K562 (cell line): Measurements from ENCODE around the gene TARS2. TPM values are rescaled to one million over a fixed set of nuclear protein-coding genes. Genes with fewer than 3 reads are reported as not detected.

Experiments
- ATAC-seq: fragments of 200-7000 bp; cut with Tn5 transposase; 3 replicates; pipeline ENCODE4 v1.9.1; 2020; ENCODE audit warnings: moderate library complexity
- BruUV-seq: library from RNA; stranded (reverse); fragments of 400-500 nt; replicated peaks from 2 replicates; lab custom pipeline; 2021; lab: Mats Ljungman, UMichigan
- CTCF ChIA-PET: fragments of 300-600 bp; formaldehyde crosslinking; extraction: SDS; loops from one replicate; lab custom pipeline; 2021; ENCODE audit warnings: low intra/inter-chr PET ratio; lab: Yijun Ruan, JAX
- POLR2A ChIA-PET: fragments of 300-600, 350-650 bp; sonication (Branson Sonifier 250); formaldehyde crosslinking; extraction: SDS; loops from one replicate; lab custom pipeline; 2021; ENCODE audit warnings: antibody characterized with exemption, inconsistent platforms; lab: Yijun Ruan, JAX
- DNase-seq, 4 experiments: peaks; one replicate each; pipeline versions ENCODE4 v3.0.0 to v3.0.0-alpha.2; 2011 to 2018; ENCODE audit warnings: low spot score in 3 of 4, mixed read lengths in 3 of 4; ENCODE audit errors: extremely low read depth in 1 of 4
- FAIRE-seq: peaks from 2 replicates; lab custom pipeline; 2011; peaks lifted over from hg19 to GRCh38; lab: Jason Lieb, UNC
- H2AFZ ChIP-seq: 2 replicates; pipeline ENCODE4 v1.6.0; 2011; ENCODE audit warnings: low read depth, low read length, control low read depth, inconsistent platforms
- H3K27ac ChIP-seq: fragments of 200-600 bp; 3 replicates; pipeline ENCODE4 v1.8.0; 2011; ENCODE audit warnings: low read depth, mild to moderate bottlenecking, control low read depth, inconsistent platforms, low read length, moderate library complexity, mixed read lengths; ENCODE audit errors: extremely low read depth
- H3K27me3 ChIP-seq, 2 experiments: fragments of 300-600 bp in 1 of 2; 2 replicates in 1 of 2; 3 replicates in 1 of 2; pipeline versions ENCODE4 v1.6.0 to v1.8.0; 2011; ENCODE audit warnings: inconsistent platforms in 2 of 2, low read length in 2 of 2, mild to moderate bottlenecking in 1 of 2, mixed read lengths in 1 of 2, moderate library complexity in 1 of 2; ENCODE audit not compliant: control insufficient read depth in 2 of 2, insufficient read depth in 2 of 2
- H3K36me3 ChIP-seq: fragments of 300-600 bp; 3 replicates; pipeline ENCODE4 v1.8.0; 2011; ENCODE audit warnings: mild to moderate bottlenecking, low read length, inconsistent platforms; ENCODE audit not compliant: control insufficient read depth, insufficient read depth
- H3K4me1 ChIP-seq, 2 experiments: fragments of 200-600 bp in 1 of 2; replicated peaks in 1 of 2; 2 replicates in 1 of 2; 3 replicates in 1 of 2; pipeline versions ENCODE4 v1.5.1 to v1.8.0; 2011; ENCODE audit warnings: inconsistent platforms in 2 of 2, low read length in 2 of 2, mild to moderate bottlenecking in 1 of 2, mixed read lengths in 1 of 2, moderate library complexity in 1 of 2; ENCODE audit not compliant: control insufficient read depth in 2 of 2, insufficient read depth in 2 of 2
- H3K4me2 ChIP-seq: 2 replicates; pipeline ENCODE4 v1.6.1; 2011; ENCODE audit warnings: low read length, control low read depth, inconsistent platforms, mixed read lengths; ENCODE audit not compliant: insufficient read depth
- H3K4me3 ChIP-seq: fragments of 200-600 bp; sonication (generic), shearing (Covaris generic); 2 replicates; pipeline ENCODE4 v1.5.1; 2016; ENCODE audit warnings: control low read depth, inconsistent platforms
- H3K79me2 ChIP-seq: fragments of 200-600 bp; 3 replicates; pipeline ENCODE4 v1.8.0; 2011; ENCODE audit warnings: low read length, inconsistent platforms; ENCODE audit not compliant: control insufficient read depth, insufficient read depth
- H3K9ac ChIP-seq, 2 experiments: 2 replicates each; pipeline versions ENCODE4 v1.6.0 to v1.6.1; 2011; ENCODE audit warnings: low read depth in 2 of 2, low read length in 2 of 2, control low read depth in 1 of 2, inconsistent platforms in 1 of 2, mild to moderate bottlenecking in 1 of 2, mixed read lengths in 1 of 2; ENCODE audit not compliant: insufficient read depth in 1 of 2
- H3K9me1 ChIP-seq: one replicate; pipeline ENCODE4 v1.6.0; 2011; ENCODE audit warnings: inconsistent platforms, mild to moderate bottlenecking, low read length, moderate library complexity; ENCODE audit not compliant: control insufficient read depth, insufficient read depth
- H3K9me3 ChIP-seq: replicated peaks from 2 replicates; pipeline ENCODE4 v1.5.1; 2011; ENCODE audit warnings: low read depth, low read length, inconsistent platforms; ENCODE audit not compliant: control insufficient read depth, insufficient read depth
- H4K20me1 ChIP-seq: replicated peaks from 2 replicates; pipeline ENCODE4 v1.6.1; 2011; ENCODE audit warnings: low read length, inconsistent platforms, mixed read lengths; ENCODE audit not compliant: control insufficient read depth, insufficient read depth
- ATF7 ChIP-seq: fragments of 450-650 bp; IDR thresholded peaks from 2 replicates; pipeline ENCODE4 v1.7.1; 2014; ENCODE audit warnings: mild to moderate bottlenecking, moderate library complexity
- BHLHE40 ChIP-seq: IDR thresholded peaks from 2 replicates; pipeline ENCODE4 v1.6.1; 2011; ENCODE audit warnings: low read length, improper control_type of control experiment
- ESRRA ChIP-seq: fragments of 450-650 bp; IDR thresholded peaks from 2 replicates; pipeline ENCODE4 v1.6.1; 2014; ENCODE audit warnings: low read depth, mild to moderate bottlenecking, moderate library complexity, borderline replicate concordance
- FOXA1 ChIP-seq: fragments of 450-650 bp; IDR thresholded peaks from 2 replicates; pipeline ENCODE4 v1.6.1; 2016; ENCODE audit warnings: mild to moderate bottlenecking, borderline replicate concordance
- FOXA3 ChIP-seq, 2 experiments: fragments of 450-650 bp in 1 of 2; sonication (generic) in 1 of 2; formaldehyde crosslinking; IDR thresholded peaks in 1 of 2; conservative IDR thresholded peaks in 1 of 2; 2 replicates each; pipeline versions ENCODE4 v1.4.0 to v1.8.0; 2020 to 2022; ENCODE audit warnings: mild to moderate bottlenecking in 2 of 2, missing genetic modification reagents in 1 of 2
- FOXK2 ChIP-seq, 2 experiments: fragments of 450-650 bp; IDR thresholded peaks in 1 of 2; conservative IDR thresholded peaks in 1 of 2; 2 replicates each; pipeline ENCODE4 v1.6.1; 2016; ENCODE audit warnings: low read depth in 2 of 2, mild to moderate bottlenecking in 1 of 2
- MEIS2 ChIP-seq: fragments of 450-650 bp; IDR thresholded peaks from 2 replicates; pipeline ENCODE4 v1.6.1; 2014; ENCODE audit warnings: mild to moderate bottlenecking; ENCODE audit not compliant: partially characterized antibody
- NBN ChIP-seq: fragments of 450-650 bp; IDR thresholded peaks from 2 replicates; pipeline ENCODE4 v1.6.1; 2016; ENCODE audit warnings: low read depth, mild to moderate bottlenecking
- NR2C2 ChIP-seq, 2 experiments: fragments of 200-800 bp in 1 of 2; sonication (Bioruptor generic) in 1 of 2; sonication (generic) in 1 of 2; formaldehyde crosslinking in 1 of 2; IDR thresholded peaks; 2 replicates each; pipeline versions ENCODE4 v1.6.1 to v1.8.0; 2016 to 2022; ENCODE audit warnings: mild to moderate bottlenecking in 1 of 2, missing compliant biosample characterization in 1 of 2, missing genetic modification characterization in 1 of 2, missing genetic modification reagents in 1 of 2
- POLR2AphosphoS2 ChIP-seq: IDR thresholded peaks from 2 replicates; pipeline ENCODE4 v1.6.1; 2012; ENCODE audit warnings: low read length, improper control_type of control experiment
- POLR3A ChIP-seq: IDR thresholded peaks from 2 replicates; pipeline ENCODE4 v1.6.1; 2011; ENCODE audit warnings: borderline replicate concordance, mild to moderate bottlenecking, moderate library complexity; ENCODE audit not compliant: insufficient read length, insufficient read depth; ENCODE audit errors: extremely low read depth
- SOX6 ChIP-seq: fragments of 450-650 bp; IDR thresholded peaks from 2 replicates; pipeline ENCODE4 v1.6.1; 2014; ENCODE audit warnings: mild to moderate bottlenecking
- ZNF184 ChIP-seq: sonication (generic); formaldehyde crosslinking; IDR thresholded peaks from 2 replicates; pipeline ENCODE4 v1.5.0; 2020; ENCODE audit warnings: missing genetic modification reagents
- WGBS: fragments of 100-300 bp; shearing (Covaris generic); methylation state at CpG from one replicate; pipeline ENCODE4 v1.1.6; 2016; ENCODE audit warnings: low coverage, mixed read lengths; ENCODE audit not compliant: insufficient coverage; ENCODE audit errors: missing lambda C conversion rate; 5-methylcytosine and 5-hydroxymethylcytosine counted together
- in situ Hi-C: fragments of 300-500 bp; cut with MboI; formaldehyde crosslinking; loops from 4 replicates; pipeline ENCODE4 v1.15.0; 2018; ENCODE audit warnings: inconsistent platforms, mixed read lengths
- intact Hi-C: fragments of 100-400 bp; cut with micrococcal nuclease; formaldehyde crosslinking; loops from 2 replicates; pipeline ENCODE4 v1.14.2; 2022
- polyA plus RNA-seq, 8 experiments: library from polyadenylated mRNA; depleted of rRNA in 4 of 8; stranded (reverse) in 5 of 8; unstranded in 3 of 8; fragments of >200 nt; fragmentation: Nextera tagmentation in 2 of 8; fragmentation: Illumina TruSeq in 1 of 8; extraction: Ambion mirVana in 2 of 8; extraction: Trizol in 1 of 8; gene quantifications; 2 replicates each; pipeline versions ENCODE4 v1.2.1 to v1.2.3, GENCODE V29; 2011 to 2014; ENCODE audit warnings: inconsistent platforms in 1 of 8, missing spikeins in 1 of 8
- total RNA-seq, 7 experiments: library from RNA; depleted of rRNA in 6 of 7; stranded (reverse); fragments of >200 nt in 6 of 7; fragmentation: Illumina TruSeq in 2 of 7; extraction: Trizol in 2 of 7; gene quantifications; 2 replicates each; pipeline versions ENCODE4 v1.2.1 to v1.2.3, GENCODE V29; 2011 to 2021; ENCODE audit warnings: low replicate concordance in 1 of 7
- TF ChIP-seq, protein P1 (sequence below), 2 experiments: IDR thresholded peaks; 2 replicates each; pipeline ENCODE4 v1.6.1; 2012; ENCODE audit warnings: improper control_type of control experiment in 2 of 2, low read depth in 2 of 2, low read length in 2 of 2, borderline replicate concordance in 1 of 2
- TF ChIP-seq, protein P2 (sequence below): IDR thresholded peaks from 2 replicates; pipeline ENCODE4 v1.6.1; 2016; ENCODE audit warnings: missing genetic modification characterization, missing compliant biosample characterization
- TF ChIP-seq, protein P3 (sequence below): fragments of 450-650 bp; IDR thresholded peaks from 2 replicates; pipeline ENCODE4 v1.6.1; 2016

TARS2 gene
- total and polyA plus RNA-seq, 9 of the 15 experiments (the other 6 are each of a cell fraction or from before 2014, with no cell fraction given) = 17.0 to 64.2 (median 39.4) TPM

DNA sequence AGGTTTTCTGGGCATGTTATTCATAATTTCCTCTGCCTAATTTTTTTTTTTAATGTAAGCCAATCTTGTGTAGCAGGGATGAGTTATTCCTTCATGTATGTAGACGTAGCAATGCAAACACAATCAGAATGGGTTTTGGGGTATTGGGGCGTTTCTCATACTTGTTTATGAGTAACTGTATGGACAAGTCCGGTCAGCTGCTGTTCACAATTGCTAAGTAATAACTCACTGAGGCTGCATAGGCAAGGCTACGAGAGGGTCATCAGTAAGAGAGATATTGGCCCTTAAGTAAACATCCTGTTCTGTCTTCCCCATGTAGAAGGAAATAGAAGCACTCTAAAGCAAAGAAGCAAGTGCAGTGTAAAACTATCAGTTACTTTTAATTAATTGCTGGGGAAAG lies 9.5 kb upstream of the TARS2 start:
- in situ Hi-C loops = no loop called here
- H3K4me2 ChIP-seq = no peak overlapping the region
- H4K20me1 ChIP-seq = no peaks in the 10 kb centered on the region
- BruUV-seq = no TSS peak
- no peaks in the 10 kb centered on the region for H3K9me3 ChIP-seq
- H3K36me3 ChIP-seq = peaks cover 10% of the 10 kb centered on the region; the same call in 1 of the 3 replicates
- no peaks in the 10 kb centered on the region for H3K79me2 ChIP-seq
- intact Hi-C loops = no loop called here
- FAIRE-seq (peak; percentile 62), ATAC-seq (peak; percentile 81), DNase-seq (peak in 2 of 4 experiments; percentile 42 to 44)
- ChIA-PET POLR2A (interaction anchor here (0.6 to 0.7 kb wide), 4 partner anchors 86 to 1119 kb away, joined by 3 to 6 read pairs (median 4); no protein-coding TSS in a partner anchor), CTCF (no interaction called here)
- H3K27me3 ChIP-seq = no peaks in the 10 kb centered on the region
- no peak overlapping the region for H2AFZ ChIP-seq
- no peaks in the 10 kb centered on the region for H3K9me1 ChIP-seq
- H3K9ac ChIP-seq = no peak overlapping the region
- H3K4me3 ChIP-seq = no peak overlapping the region
- 7% methylated on average over 4 of the region's 4 CpGs for WGBS
- H3K27ac ChIP-seq = 0 out of 3 replicates have a peak overlapping the region, but pooled peaks have one; percentile 5
- peaks cover 4 to 24% of the 10 kb centered on the region in 2 experiments for H3K4me1 ChIP-seq
- peak in 1 of 2 experiments; percentile 36; a peak in 1 of 4 replicates for TF ChIP-seq FOXK2 (conservative IDR thresholded peaks at IDR 0.05 in 1 of 2, IDR thresholded peaks at IDR 0.05 in 1 of 2; ENCODE audit: low read depth in 2 of 2)
- no peak for TF ChIP-seq ESRRA
- TF ChIP-seq, protein P1, sequence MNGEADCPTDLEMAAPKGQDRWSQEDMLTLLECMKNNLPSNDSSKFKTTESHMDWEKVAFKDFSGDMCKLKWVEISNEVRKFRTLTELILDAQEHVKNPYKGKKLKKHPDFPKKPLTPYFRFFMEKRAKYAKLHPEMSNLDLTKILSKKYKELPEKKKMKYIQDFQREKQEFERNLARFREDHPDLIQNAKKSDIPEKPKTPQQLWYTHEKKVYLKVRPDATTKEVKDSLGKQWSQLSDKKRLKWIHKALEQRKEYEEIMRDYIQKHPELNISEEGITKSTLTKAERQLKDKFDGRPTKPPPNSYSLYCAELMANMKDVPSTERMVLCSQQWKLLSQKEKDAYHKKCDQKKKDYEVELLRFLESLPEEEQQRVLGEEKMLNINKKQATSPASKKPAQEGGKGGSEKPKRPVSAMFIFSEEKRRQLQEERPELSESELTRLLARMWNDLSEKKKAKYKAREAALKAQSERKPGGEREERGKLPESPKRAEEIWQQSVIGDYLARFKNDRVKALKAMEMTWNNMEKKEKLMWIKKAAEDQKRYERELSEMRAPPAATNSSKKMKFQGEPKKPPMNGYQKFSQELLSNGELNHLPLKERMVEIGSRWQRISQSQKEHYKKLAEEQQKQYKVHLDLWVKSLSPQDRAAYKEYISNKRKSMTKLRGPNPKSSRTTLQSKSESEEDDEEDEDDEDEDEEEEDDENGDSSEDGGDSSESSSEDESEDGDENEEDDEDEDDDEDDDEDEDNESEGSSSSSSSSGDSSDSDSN (IDR thresholded peaks at IDR 0.05; ENCODE audit: borderline replicate concordance in 1 of 2, low read depth in 2 of 2, low read length in 2 of 2) = no peak
- TF ChIP-seq SOX6 = 0 out of 2 replicates have a peak, but pooled peaks have one; percentile 13
- TF ChIP-seq ZNF184 = no peak
- TF ChIP-seq, protein P2, sequence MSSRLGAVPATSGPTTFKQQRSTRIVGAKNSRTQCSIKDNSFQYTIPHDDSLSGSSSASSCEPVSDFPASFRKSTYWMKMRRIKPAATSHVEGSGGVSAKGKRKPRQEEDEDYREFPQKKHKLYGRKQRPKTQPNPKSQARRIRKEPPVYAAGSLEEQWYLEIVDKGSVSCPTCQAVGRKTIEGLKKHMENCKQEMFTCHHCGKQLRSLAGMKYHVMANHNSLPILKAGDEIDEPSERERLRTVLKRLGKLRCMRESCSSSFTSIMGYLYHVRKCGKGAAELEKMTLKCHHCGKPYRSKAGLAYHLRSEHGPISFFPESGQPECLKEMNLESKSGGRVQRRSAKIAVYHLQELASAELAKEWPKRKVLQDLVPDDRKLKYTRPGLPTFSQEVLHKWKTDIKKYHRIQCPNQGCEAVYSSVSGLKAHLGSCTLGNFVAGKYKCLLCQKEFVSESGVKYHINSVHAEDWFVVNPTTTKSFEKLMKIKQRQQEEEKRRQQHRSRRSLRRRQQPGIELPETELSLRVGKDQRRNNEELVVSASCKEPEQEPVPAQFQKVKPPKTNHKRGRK = no peak
- TF ChIP-seq POLR2AphosphoS2 = peak; percentile 61; the same call in 1 of the 2 replicates
- TF ChIP-seq FOXA3 (CRISPR knock-in tag; conservative IDR thresholded peaks at IDR 0.05 in 1 of 2, IDR thresholded peaks at IDR 0.05 in 1 of 2) = peak; percentile 98 to 99
- TF ChIP-seq, protein P3, sequence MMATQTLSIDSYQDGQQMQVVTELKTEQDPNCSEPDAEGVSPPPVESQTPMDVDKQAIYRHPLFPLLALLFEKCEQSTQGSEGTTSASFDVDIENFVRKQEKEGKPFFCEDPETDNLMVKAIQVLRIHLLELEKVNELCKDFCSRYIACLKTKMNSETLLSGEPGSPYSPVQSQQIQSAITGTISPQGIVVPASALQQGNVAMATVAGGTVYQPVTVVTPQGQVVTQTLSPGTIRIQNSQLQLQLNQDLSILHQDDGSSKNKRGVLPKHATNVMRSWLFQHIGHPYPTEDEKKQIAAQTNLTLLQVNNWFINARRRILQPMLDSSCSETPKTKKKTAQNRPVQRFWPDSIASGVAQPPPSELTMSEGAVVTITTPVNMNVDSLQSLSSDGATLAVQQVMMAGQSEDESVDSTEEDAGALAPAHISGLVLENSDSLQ = 0 out of 2 replicates have a peak, but pooled peaks have one; percentile 18
- TF ChIP-seq ATF7 = 0 out of 2 replicates have a peak, but pooled peaks have one; percentile 17
- TF ChIP-seq NR2C2 (CRISPR knock-in tag; IDR thresholded peaks at IDR 0.05) = no peak
- peak; percentile 25; the same call in 1 of the 2 replicates for TF ChIP-seq NR2C2 (tag; IDR thresholded peaks at IDR 0.05)
- peak; percentile 79 for TF ChIP-seq FOXA1
- TF ChIP-seq POLR3A = no peak
- TF ChIP-seq BHLHE40 = no peak
- peak; percentile 66 for TF ChIP-seq MEIS2
- no peak for TF ChIP-seq NBN
